Epithelial cell of prostate (primary cell): ENCODE results near the gene RBP4.
"Not testable (repeated sequence)": the region's sequence is repeated elsewhere in the genome, so short reads cannot be mapped to it uniquely, and the experiment has no call there.

Experiments
- DNase-seq: peaks from one replicate; pipeline ENCODE4 v3.0.0-alpha.2; 2011; ENCODE audit warnings: low read depth, low spot score
- H3K27ac ChIP-seq: fragments of 450-650 bp; 2 replicates; pipeline ENCODE4 v1.5.1; 2017; ENCODE audit warnings: mild to moderate bottlenecking

RBP4 gene

DNA sequence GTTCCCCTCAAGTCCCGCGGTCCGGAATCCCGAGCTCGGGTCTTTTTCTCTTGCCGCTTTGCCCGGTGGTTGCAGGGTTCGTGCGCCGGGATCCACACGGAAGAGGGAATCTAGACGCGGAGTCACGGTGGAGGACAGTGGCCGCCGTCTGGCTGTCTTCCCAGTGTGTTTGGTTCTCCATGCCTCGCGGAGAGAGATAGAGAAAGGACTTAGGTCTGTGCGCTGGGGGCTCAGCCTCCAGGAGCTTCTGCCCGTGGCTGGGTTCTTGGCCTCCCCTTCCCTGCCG, 33.0 kb downstream of the RBP4 start:
- H3K27ac ChIP-seq: no peak overlapping the region
- DNase-seq: no peak

DNA sequence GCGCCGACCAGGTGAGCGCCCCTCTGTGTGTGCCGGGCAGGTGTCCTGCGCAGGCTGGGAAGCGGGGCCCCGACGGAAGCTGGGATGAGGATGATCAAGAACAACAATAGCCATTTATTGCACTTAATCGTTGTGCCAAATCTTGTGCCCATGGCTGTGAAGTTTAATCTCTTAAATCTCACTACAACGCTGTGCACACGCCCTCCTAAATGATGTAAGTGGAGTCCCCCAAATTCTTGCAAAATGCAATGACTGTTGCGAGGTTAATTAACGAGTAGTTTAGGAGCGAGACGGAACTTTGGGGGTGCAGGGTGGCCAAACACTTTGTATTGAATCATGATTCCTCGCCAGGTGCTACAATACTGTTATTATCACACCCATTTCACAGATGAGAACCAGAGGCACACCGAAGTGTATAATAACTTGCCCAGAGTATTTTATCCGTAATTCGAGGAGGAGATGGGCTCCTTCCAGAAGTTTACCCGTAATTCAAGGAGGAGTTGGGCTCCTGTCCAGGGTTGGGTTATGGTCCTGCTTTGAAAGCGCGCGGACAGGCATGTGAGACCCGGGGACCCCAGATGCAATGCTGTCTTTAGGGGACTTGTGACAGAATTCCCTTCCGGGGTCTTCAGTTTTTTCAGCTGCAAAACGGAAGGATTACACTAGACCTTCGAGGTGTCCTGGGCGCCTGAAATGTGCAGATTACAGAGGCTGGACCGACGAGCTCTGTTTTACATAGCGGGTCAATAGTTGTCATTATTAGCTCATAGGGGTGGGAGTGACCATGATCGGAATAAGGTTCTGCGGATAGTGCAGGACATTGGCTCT, 33.5 kb downstream of the RBP4 start:
- H3K27ac ChIP-seq: no peak overlapping the region
- DNase-seq: no peak

DNA sequence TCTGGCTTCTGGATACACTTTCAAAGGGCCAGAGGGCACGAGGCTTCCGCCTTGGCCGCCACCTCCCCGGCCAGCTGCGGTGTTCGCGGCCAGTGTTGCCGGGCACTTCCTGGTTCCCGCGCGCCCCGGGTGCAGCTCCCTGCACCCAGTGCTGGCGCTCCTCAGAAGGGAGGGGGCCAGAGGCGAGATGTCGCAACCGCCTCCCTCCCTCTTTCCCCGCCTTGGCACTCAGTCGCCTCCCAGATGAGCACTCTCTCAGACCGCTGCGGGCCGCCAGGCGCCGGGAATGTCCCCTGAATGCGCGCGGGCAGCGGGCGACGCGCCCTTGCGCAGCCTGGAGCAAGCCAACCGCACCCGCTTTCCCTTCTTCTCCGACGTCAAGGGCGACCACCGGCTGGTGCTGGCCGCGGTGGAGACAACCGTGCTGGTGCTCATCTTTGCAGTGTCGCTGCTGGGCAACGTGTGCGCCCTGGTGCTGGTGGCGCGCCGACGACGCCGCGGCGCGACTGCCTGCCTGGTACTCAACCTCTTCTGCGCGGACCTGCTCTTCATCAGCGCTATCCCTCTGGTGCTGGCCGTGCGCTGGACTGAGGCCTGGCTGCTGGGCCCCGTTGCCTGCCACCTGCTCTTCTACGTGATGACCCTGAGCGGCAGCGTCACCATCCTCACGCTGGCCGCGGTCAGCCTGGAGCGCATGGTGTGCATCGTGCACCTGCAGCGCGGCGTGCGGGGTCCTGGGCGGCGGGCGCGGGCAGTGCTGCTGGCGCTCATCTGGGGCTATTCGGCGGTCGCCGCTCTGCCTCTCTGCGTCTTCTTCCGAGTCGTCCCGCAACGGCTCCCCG, 34.4 kb downstream of the RBP4 start, which contains the start of gene FFAR4:
TSS of gene FFAR4 (plus strand) at position 231 of the 842 bp plus-strand sequence. CDS start at position 287, 56 bp downstream.
- DNase-seq: no peak
- H3K27ac ChIP-seq: no peak within 1 kb of the TSS

DNA sequence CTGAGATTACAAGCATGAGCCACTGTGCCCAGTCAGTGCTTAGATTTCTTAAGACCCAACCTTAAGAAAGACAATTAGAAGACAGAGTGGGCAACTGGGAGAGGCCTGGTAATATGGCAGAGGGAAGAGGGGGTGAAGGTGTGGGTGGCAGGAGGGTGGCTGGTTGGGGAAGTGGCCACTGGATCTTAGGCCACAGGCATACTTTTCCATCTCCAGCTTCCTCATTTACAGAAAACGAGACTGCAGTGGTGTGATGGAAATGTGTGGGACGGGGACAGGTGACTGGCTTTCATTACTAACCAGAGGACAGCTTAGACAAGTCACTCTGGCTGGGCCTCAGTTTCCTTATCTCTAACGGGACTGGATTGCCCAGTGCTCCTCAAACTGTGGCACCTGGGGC, 35.6 kb downstream of the RBP4 start:
- no peak for DNase-seq
- no peak overlapping the region for H3K27ac ChIP-seq

DNA sequence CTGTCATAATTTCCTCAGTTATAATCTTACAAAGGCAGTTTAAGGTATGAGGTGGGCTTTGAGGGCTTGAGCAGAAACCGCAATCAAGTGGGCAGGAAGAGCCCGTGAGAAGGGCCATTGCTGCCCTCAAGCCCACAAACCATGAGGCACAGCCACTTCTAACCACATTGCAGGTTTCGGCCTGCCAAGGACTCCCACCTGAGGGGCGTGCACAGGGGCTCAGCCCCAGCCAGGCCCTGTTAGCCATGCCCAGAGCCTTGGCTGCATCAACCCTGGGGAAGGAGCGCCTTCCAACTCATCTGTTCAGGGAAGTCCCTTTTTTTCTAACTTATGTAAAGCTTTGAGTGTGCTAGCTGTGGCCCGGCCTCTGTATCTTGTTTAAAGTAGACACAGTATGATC, 40.5 kb downstream of the RBP4 start:
- no peak for DNase-seq
- H3K27ac ChIP-seq: no peak overlapping the region

DNA sequence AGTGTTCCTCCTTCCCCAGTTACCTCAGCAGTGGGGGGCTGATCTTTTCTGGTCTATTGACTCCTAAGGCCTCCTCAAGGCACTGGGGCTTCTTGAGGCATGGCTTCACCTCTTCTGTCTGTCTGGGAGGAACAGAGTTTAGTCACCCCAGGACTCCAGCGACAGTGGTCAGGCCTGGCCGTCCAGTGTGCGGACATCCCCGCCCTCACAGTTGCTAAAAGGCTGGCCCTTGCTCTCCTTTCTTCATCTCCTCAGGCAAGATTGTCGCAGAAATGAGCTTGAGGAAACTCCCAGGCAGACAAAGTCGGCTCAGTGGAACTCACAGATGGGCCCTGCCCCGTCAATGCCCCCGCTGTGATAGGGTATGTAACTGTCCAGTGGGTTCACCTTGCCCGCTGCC, 41.5 kb downstream of the RBP4 start:
- H3K27ac ChIP-seq: no peak overlapping the region
- DNase-seq: no peak

DNA sequence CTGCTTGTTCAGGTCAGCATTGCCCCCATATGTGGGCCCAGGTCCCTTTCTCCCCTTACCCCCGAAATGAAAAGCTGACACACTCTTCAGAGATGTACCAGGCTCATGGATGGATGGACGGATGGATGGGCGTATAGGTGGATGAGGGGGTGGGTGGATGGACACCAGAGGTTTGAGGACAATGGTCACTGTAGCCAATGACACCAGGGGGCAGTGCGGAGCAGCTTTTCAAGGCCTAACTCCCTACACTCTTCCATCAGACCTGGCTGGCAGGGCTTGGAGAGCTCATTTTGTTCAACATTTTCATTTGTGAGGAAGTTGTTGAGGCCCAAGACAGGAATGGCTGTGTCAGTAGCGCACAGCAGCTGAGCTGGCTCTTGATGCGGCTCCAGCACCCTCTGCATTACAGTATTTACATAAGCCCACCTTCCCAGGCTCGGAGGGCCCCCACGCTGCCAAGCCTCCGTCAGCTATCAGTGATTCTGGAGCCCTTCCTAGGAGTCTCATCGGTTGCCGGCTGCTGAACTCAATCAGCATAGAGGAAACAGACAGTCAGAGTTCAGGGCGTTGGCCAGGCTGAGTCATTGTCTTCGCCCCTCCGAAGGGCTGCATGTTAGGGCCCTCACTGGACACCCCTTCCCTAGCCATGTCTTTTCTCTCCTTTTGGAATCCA, 46.1 kb downstream of the RBP4 start:
- no peak overlapping the region for H3K27ac ChIP-seq
- DNase-seq: no peak

DNA sequence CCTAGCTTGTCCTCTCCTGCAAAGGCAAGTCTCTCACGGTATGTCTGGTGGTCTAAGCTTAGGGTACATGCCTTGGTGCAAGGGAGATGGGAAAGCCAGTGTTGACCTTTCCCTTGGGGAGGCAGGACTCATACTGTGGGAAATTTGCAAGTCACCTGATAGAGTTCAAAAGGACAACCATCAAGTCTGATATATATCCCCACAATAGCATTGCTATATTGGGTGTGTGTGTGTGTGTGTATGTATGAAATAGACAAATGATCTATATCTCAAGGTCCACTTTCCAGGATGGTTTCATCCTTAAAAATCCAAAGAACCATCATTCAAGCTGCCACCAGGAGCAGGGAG, 46.7 kb downstream of the RBP4 start:
- DNase-seq: no peak
- H3K27ac ChIP-seq: no peak overlapping the region

DNA sequence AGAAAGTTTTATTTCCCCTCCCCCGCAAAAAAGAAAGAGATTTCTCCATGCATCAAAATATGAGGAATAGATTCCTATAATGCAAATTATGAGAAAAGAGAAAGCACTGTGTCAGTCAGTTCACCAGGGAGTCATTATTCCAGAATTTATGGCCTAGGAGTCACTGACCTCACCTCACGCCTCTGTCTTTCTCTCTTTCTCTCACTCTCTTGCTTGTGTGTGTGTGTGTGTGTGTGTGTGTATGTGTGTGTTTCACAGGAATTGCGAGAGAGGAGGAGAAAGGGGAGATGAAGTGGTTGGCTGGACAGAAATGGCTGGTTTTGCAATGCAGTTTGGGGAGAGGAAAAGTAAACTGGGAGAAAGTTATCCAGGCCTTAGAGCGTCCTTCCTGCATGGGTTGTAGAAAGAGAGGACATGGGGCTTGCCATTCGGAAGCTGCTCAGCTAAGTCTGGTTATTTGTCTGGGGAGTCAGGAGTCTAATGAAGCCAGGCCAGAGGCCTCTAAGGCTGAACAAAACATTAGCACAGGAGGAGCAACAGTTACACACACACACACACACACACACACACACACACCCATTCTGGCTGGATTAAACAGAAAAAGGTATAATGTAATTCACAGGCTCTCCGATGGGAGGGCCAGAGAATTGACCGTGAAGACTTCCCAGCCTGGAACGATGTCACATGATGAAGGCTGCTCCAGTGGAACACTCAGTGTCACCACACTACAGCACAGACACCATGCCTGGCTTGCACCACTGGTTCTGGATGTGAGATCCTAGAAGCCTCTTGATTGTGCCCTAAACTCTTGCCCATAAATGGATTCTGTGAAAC, 47.3 kb downstream of the RBP4 start:
- DNase-seq: no peak
- no peak overlapping the region for H3K27ac ChIP-seq

DNA sequence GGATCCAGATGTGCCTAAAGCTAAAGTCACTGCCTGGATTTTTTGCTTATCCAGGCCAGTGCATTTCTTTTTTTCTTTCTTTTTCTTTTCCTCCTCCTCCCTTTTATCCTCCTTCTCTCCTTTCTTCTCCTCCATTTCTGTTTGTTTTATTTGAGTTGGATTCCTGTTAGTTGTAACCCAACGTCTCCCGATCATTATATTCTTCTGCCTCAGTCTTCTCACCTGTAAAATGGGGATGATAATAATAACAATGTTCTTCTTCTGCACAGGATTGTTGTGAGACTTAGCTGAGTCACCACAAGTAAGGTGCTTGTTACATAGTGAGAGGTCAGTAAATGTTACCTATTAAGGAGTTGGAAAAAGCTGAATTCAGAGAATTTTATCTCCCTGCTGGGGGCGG, 48.3 kb downstream of the RBP4 start:
- no peak for DNase-seq
- H3K27ac ChIP-seq: no peak overlapping the region

DNA sequence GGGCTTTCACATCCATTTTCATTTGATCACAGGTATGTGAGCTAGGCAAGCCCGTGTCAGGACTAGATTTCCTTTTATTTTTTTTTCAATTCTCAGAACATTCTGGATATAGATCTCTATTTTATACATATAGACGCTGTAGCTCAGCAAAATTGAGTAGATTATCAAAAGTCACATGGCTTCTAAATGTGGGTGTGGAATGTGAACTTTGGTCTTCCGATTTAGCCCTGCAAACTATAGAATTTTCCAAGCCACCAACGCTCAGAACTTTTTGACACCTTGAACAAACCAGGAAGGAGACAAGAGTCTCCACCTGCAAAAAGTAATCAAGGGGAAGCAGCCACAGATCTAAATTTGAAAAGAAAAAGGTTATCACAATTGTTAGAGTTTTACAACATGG, 50.4 kb downstream of the RBP4 start:
- no peak overlapping the region for H3K27ac ChIP-seq
- DNase-seq: no peak

DNA sequence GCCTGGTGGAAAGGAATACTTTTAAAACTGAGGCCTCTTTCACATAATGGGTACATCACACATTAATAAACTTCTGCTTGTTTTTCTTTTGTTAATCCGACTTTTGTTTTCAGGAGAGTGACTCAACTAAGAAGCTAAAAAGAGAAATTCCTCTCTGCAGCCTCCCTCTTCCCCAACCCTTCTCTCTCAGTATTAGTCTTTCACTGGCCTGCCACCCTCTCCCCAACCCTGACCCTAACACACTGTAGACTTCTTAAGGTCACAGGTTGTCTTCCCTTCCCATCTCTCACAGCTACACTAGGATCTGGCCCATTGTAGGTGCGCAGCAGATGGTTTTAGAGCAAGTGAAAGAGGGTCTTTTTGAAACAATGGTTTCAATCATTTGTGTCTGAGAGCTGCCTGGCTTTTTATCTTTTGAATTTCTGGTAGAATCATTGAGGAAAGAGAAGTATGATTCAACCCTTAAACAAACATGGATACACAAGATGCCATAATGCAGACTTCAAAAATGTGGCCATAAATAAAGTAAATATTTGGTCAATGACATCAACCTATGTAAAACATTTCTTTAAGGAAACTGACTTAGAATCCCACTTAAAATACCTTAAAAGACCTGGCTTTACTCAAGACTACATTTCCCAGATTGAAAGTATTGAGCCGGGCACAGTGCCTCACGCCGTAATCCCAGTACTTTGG, 52.5 kb downstream of the RBP4 start:
- H3K27ac ChIP-seq: peak overlapping the region; percentile 47
- DNase-seq: peak; percentile 27

DNA sequence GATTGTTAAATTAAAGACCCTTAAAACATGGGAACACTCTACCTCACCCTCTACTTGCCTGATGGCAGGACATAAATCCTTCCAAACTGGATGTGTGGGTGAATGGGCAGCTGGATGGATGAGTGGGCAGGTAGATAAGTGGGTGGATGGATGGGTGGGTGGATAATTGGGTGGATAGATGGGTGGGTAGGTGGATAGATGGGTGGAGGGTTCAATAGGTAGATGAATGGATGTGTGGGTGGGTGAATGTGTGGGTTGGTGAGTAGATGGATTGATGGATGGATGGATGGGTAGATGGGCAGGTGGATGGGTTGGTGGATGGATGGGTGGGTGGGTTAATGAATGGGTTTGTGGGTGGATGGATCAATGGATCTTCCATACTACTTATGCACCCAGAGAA, 53.5 kb downstream of the RBP4 start:
- no peak for DNase-seq

DNA sequence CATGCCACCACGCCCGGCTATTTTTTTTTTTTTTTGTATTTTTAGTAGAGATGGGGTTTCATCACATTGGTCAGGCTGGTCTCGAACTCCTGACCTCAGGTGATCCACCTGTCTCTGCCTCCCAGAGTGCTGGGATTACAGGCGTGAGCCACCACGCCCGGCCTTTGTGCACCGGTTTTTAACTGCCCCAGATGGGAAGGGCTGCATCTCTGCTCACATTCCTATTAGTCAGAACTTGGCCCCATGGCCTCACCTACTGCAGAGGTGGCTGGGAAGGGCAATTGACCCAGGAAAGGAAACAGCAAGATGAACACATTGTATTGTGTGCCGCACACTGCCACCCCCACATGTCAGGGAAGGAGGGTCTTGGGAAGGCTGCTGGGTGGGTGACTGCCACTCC, 54.0 kb downstream of the RBP4 start:
- H3K27ac ChIP-seq, DNase-seq: not testable (repeated sequence)

More for the DNA sequence above, 53.5 kb downstream of the RBP4 start:
- no peak overlapping the region for H3K27ac ChIP-seq

DNA sequence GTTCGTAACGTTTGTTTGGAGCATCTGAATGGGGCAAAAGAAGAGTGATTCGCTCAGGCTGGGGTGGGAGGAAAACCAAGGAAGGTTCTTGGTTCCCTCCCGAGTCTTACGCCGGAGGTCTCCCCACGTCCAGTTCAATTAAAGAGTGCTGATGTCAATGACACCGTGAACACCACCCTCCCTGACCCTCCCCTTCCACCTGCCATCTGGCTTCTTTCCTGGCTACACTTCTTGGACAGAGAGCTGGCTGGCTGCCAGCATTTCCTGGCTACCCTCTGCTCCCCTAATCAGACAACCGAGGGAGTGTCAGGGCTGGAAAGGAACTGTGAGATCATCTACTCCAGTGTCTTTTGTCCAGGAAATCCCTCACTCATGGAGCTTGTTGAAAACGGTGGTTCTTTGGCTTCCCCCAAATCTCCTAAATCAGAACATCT, 58.7 kb downstream of the RBP4 start:
- H3K27ac ChIP-seq: no peak overlapping the region
- DNase-seq: no peak
